OCI-LY1 (cell line): ENCODE data around the gene NUCB2.
"Not testable (repeated sequence)": the region's sequence is repeated elsewhere in the genome, so short reads cannot be mapped to it uniquely, and the experiment has no call there.

ENCODE experiments used
- H2AFZ ChIP-seq: fragments of 200-600 bp; sonication (generic), shearing (Covaris generic); 2 replicates; pipeline ENCODE4 v1.6.0; 2014; ENCODE audit warnings: antibody characterized with exemption, mild to moderate bottlenecking, low read length
- H3F3A ChIP-seq: fragments of 200-600 bp; sonication (generic), shearing (Covaris generic); 2 replicates; pipeline ENCODE4 v1.6.0; 2014; ENCODE audit warnings: mild to moderate bottlenecking, antibody characterized with exemption, low read length, moderate library complexity; ENCODE audit not compliant: insufficient read depth
- H3K27ac ChIP-seq: fragments of 200-600 bp; sonication (generic); 2 replicates; pipeline ENCODE4 v1.5.1; 2014; ENCODE audit warnings: low read length, mixed run types, mild to moderate bottlenecking, low read depth; ENCODE audit not compliant: poor library complexity, severe bottlenecking
- H3K27me3 ChIP-seq: fragments of 200-600 bp; sonication (generic); 2 replicates; pipeline ENCODE4 v1.6.0; 2014; ENCODE audit warnings: antibody characterized with exemption, mild to moderate bottlenecking, low read length, moderate library complexity; ENCODE audit not compliant: insufficient read depth
- H3K36me3 ChIP-seq: fragments of 200-600 bp; sonication (generic); 2 replicates; pipeline ENCODE4 v1.6.1; 2014; ENCODE audit warnings: mild to moderate bottlenecking, antibody characterized with exemption, low read length, moderate library complexity, mixed read lengths; ENCODE audit not compliant: insufficient read depth
- H3K4me1 ChIP-seq: fragments of 200-600 bp; sonication (generic); 2 replicates; pipeline ENCODE4 v1.5.1; 2014; ENCODE audit warnings: mild to moderate bottlenecking, low read length, moderate library complexity; ENCODE audit not compliant: insufficient read depth, severe bottlenecking
- H3K4me2 ChIP-seq: fragments of 200-600 bp; sonication (generic), shearing (Covaris generic); 2 replicates; pipeline ENCODE4 v1.6.1; 2014; ENCODE audit warnings: low read length
- H3K4me3 ChIP-seq: fragments of 200-600 bp; sonication (generic); 2 replicates; pipeline ENCODE4 v1.5.1; 2014; ENCODE audit warnings: low read length, low read depth, mild to moderate bottlenecking, mixed read lengths; ENCODE audit not compliant: poor library complexity, severe bottlenecking
- H3K79me2 ChIP-seq: fragments of 200-600 bp; shearing (Covaris generic); 2 replicates; pipeline ENCODE4 v1.6.1; 2016; ENCODE audit warnings: mixed run types, low read length, mixed read lengths; ENCODE audit not compliant: insufficient read depth
- H3K9ac ChIP-seq: fragments of 200-600 bp; sonication (generic), shearing (Covaris generic); 2 replicates; pipeline ENCODE4 v1.6.1; 2014; ENCODE audit warnings: mild to moderate bottlenecking, low read length, mixed read lengths
- H3K9me2 ChIP-seq: fragments of 200-600 bp; sonication (generic), shearing (Covaris generic); 2 replicates; pipeline ENCODE4 v1.6.1; 2014; ENCODE audit warnings: low read depth, mild to moderate bottlenecking, low read length, mixed read lengths
- H3K9me3 ChIP-seq: fragments of 200-600 bp; shearing (Covaris generic); 2 replicates; pipeline ENCODE4 v1.6.1; 2014; ENCODE audit warnings: low read length, mixed read lengths
- H4K20me1 ChIP-seq: fragments of 200-600 bp; sonication (generic), shearing (Covaris generic); 2 replicates; pipeline ENCODE4 v1.6.0; 2016; ENCODE audit warnings: mild to moderate bottlenecking, low read length; ENCODE audit not compliant: insufficient read depth
- CTCF ChIP-seq: fragments of 200-600 bp; sonication (generic), shearing (Covaris generic); IDR thresholded peaks from 2 replicates; pipeline ENCODE4 v1.5.1; 2017; ENCODE audit warnings: mild to moderate bottlenecking, antibody characterized with exemption, low read length, moderate library complexity, mixed read lengths
- EZH2 ChIP-seq: fragments of 200-600 bp; sonication (generic), shearing (Covaris generic); IDR thresholded peaks from 2 replicates; pipeline ENCODE4 v1.8.0; 2017; ENCODE audit warnings: borderline replicate concordance, mixed run types, mild to moderate bottlenecking, antibody characterized with exemption, low read length, moderate library complexity, mixed read lengths

The NUCB2 gene

GRCh38 chr11:17263769-17264168 is 12.8 kb upstream of the NUCB2 start:
- Histone ChIP-seq H3K4me1 (no peaks in the 10 kb centered on the region), H3K4me2 (no peak overlapping the region), H2AFZ (no peak overlapping the region), H3F3A (no peaks in the 10 kb centered on the region), H3K4me3 (no peak overlapping the region), H3K9me3 (no peaks in the 10 kb centered on the region), H3K9ac (no peak overlapping the region), H3K79me2 (no peaks in the 10 kb centered on the region), H4K20me1 (no peaks in the 10 kb centered on the region), H3K9me2 (no peaks in the 10 kb centered on the region), H3K27ac (no peak overlapping the region), H3K36me3 (no peaks in the 10 kb centered on the region), H3K27me3 (no peaks in the 10 kb centered on the region)
- TF ChIP-seq EZH2 (no peak), CTCF (no peak)

- H3K79me2 ChIP-seq, result no peaks in the 10 kb centered on the region
- H4K20me1 ChIP-seq, result no peaks in the 10 kb centered on the region
- H3F3A ChIP-seq, result no peaks in the 10 kb centered on the region
- no peaks in the 10 kb centered on the region for H3K36me3 ChIP-seq
- no peak overlapping the region for H3K4me2 ChIP-seq
- H3K9me3 ChIP-seq, result no peaks in the 10 kb centered on the region
- H3K27me3 ChIP-seq, result no peaks in the 10 kb centered on the region
- TF ChIP-seq CTCF (no peak), EZH2 (no peak)
- H2AFZ ChIP-seq, result no peak overlapping the region
- H3K4me3 ChIP-seq, result no peak overlapping the region
- H3K9me2 ChIP-seq, result no peaks in the 10 kb centered on the region
- no peak overlapping the region for H3K9ac ChIP-seq
- no peaks in the 10 kb centered on the region for H3K4me1 ChIP-seq
- H3K27ac ChIP-seq, result no peak overlapping the region
Observed at GRCh38 chr11:17266781-17267180, 9.8 kb upstream of the NUCB2 start.

- no peaks in the 10 kb centered on the region for H4K20me1 ChIP-seq
- no peaks in the 10 kb centered on the region for H3K9me3 ChIP-seq
- no peaks in the 10 kb centered on the region for H3K27me3 ChIP-seq
- H3K79me2 ChIP-seq, result no peaks in the 10 kb centered on the region
- H3F3A ChIP-seq, result no peaks in the 10 kb centered on the region
- H2AFZ ChIP-seq, result no peak overlapping the region
- H3K9ac ChIP-seq, result no peak overlapping the region
- H3K4me3 ChIP-seq, result no peak overlapping the region
- H3K9me2 ChIP-seq, result no peaks in the 10 kb centered on the region
- H3K36me3 ChIP-seq, result no peaks in the 10 kb centered on the region
- H3K27ac ChIP-seq, result no peak overlapping the region
- TF ChIP-seq CTCF (no peak), EZH2 (no peak)
- H3K4me2 ChIP-seq, result no peak overlapping the region
- H3K4me1 ChIP-seq, result no peaks in the 10 kb centered on the region
Observed at GRCh38 chr11:17267576-17267975, 9.0 kb upstream of the NUCB2 start.

GRCh38 chr11:17268500-17268899 is 8.0 kb upstream of the NUCB2 start:
- not testable (repeated sequence) for H3K9ac ChIP-seq, H3K4me2 ChIP-seq, H3K27me3 ChIP-seq, H4K20me1 ChIP-seq, H2AFZ ChIP-seq, H3K36me3 ChIP-seq, H3K9me2 ChIP-seq, H3K27ac ChIP-seq, H3K4me3 ChIP-seq, H3K79me2 ChIP-seq, H3K4me1 ChIP-seq, H3F3A ChIP-seq, H3K9me3 ChIP-seq
